A673 (cell line): ENCODE results near the gene LHPP.

Experiments
- EZH2 ChIP-seq: fragments of 200-600 bp; sonication (generic); IDR thresholded peaks from 2 replicates; pipeline ENCODE4 v1.6.1; 2017; ENCODE audit warnings: borderline replicate concordance, low read depth, mild to moderate bottlenecking, mixed read lengths, antibody characterized with exemption, low read length; ENCODE audit not compliant: poor library complexity, severe bottlenecking
- TF ChIP-seq, protein P1 (sequence below): fragments of 300-800, 200-600 bp; sonication (generic); conservative IDR thresholded peaks from 2 replicates; pipeline ENCODE4 v1.5.1; 2017; ENCODE audit warnings: low read depth, mild to moderate bottlenecking, antibody characterized with exemption, low read length, moderate library complexity, mixed read lengths

- TF ChIP-seq, protein P1, sequence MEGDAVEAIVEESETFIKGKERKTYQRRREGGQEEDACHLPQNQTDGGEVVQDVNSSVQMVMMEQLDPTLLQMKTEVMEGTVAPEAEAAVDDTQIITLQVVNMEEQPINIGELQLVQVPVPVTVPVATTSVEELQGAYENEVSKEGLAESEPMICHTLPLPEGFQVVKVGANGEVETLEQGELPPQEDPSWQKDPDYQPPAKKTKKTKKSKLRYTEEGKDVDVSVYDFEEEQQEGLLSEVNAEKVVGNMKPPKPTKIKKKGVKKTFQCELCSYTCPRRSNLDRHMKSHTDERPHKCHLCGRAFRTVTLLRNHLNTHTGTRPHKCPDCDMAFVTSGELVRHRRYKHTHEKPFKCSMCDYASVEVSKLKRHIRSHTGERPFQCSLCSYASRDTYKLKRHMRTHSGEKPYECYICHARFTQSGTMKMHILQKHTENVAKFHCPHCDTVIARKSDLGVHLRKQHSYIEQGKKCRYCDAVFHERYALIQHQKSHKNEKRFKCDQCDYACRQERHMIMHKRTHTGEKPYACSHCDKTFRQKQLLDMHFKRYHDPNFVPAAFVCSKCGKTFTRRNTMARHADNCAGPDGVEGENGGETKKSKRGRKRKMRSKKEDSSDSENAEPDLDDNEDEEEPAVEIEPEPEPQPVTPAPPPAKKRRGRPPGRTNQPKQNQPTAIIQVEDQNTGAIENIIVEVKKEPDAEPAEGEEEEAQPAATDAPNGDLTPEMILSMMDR: no peak
- no peak for TF ChIP-seq EZH2
Observed at GRCh38 chr10:124536496-124537050, 75.0 kb downstream of the LHPP start.
